ENCODE data around the gene IVNS1ABP. TPM values are rescaled to one million over a fixed set of nuclear protein-coding genes. Genes with fewer than 3 reads are reported as not detected.

IVNS1ABP gene
- total RNA-seq, 1 experiment from 2014 or later = 57.9 TPM

GRCh38 chr1:185263292-185263691, 53.8 kb downstream of the IVNS1ABP start:
- intact Hi-C loops (cut with micrococcal nuclease) = no loop called here

More at GRCh38 chr1:185263292-185263691, 53.8 kb downstream of the IVNS1ABP start:
- Histone ChIP-seq H3K27me3 (ENCODE audit: insufficient read depth, low read length) (no peaks in the 10 kb centered on the region), H3K79me2 (ENCODE audit: insufficient read depth, low read length) (no peaks in the 10 kb centered on the region), H3K9me2 (ENCODE audit: insufficient read depth) (no peaks in the 10 kb centered on the region), H3K4me3 (replicated peaks in 1 of 2; ENCODE audit: low read depth in 1 of 2, low read length in 2 of 2) (no peak overlapping the region), H3K9me3 (ENCODE audit: control insufficient read depth in 1 of 2, insufficient read depth in 1 of 2, low read depth in 1 of 2, low read length in 2 of 2) (no peaks in the 10 kb centered on the region), H4K20me1 (ENCODE audit: insufficient read depth) (no peaks in the 10 kb centered on the region), H3K4me2 (ENCODE audit: low read length) (no peak overlapping the region), H3K9ac (ENCODE audit: low read length) (no peak overlapping the region), H3K36me3 (ENCODE audit: control insufficient read depth in 1 of 2, insufficient read depth in 2 of 2, low read length in 2 of 2) (no peaks in the 10 kb centered on the region), H2AFZ (ENCODE audit: low read depth, low read length, poor library complexity, severe bottlenecking) (no peak overlapping the region), H3K27ac (ENCODE audit: low read depth, low read length) (no peak overlapping the region), H3K4me1 (ENCODE audit: control insufficient read depth in 1 of 2, insufficient read depth in 2 of 2, low read length in 2 of 2) (peaks cover 1% of the 10 kb centered on the region in 2 experiments; a peak in 2 of 4 replicates)
- ChIA-PET RAD21 (ENCODE audit: low non-redundant PET in 1 of 2, low total read pairs in 2 of 2, uncharacterized antibody in 2 of 2, unreplicated experiment in 2 of 2) (interaction anchor here in 1 of 2 experiments (0.7 kb wide), 1 partner anchor 101 kb away, joined by 5 read pairs; no protein-coding TSS in a partner anchor), POLR2A (no interaction called here), CTCF (no interaction called here)
- no TSS peak for BruUV-seq (replicated peaks)
- ATAC-seq (no peak), DNase-seq (ENCODE audit: low read depth, low spot score) (no peak)
- no peak for TF ChIP-seq CEBPB (IDR thresholded peaks at IDR 0.05; ENCODE audit: low read depth)
- no peak for TF ChIP-seq ATF3 (IDR thresholded peaks at IDR 0.05)
- TF ChIP-seq SRF (IDR thresholded peaks at IDR 0.05; ENCODE audit: low read depth) = no peak
- TF ChIP-seq ZFX (IDR thresholded peaks at IDR 0.05) = no peak
- no peak for TF ChIP-seq ELF1 (IDR thresholded peaks at IDR 0.05; ENCODE audit: borderline replicate concordance, low read depth)
- TF ChIP-seq SIN3A (IDR thresholded peaks at IDR 0.05; ENCODE audit: low read depth) = no peak
- no peak for TF ChIP-seq YY1 (IDR thresholded peaks at IDR 0.05; ENCODE audit: extremely low read depth, insufficient replicate concordance, low read depth, low read length)
- TF ChIP-seq RAD21 (IDR thresholded peaks at IDR 0.05; ENCODE audit: low read depth) = no peak
- TF ChIP-seq ZNF274 (IDR thresholded peaks at IDR 0.05; ENCODE audit: low read depth, low read length) = no peak
- TF ChIP-seq MAX (IDR thresholded peaks at IDR 0.05) = no peak
- no peak for TF ChIP-seq ZBTB33 (IDR thresholded peaks at IDR 0.05; ENCODE audit: extremely low read depth, insufficient replicate concordance, low read length)
- TF ChIP-seq SP1 (IDR thresholded peaks at IDR 0.05; ENCODE audit: low read depth) = no peak
- TF ChIP-seq POLR2AphosphoS5 (IDR thresholded peaks at IDR 0.05; ENCODE audit: low read depth, low read length) = no peak
- TF ChIP-seq CTCF (IDR thresholded peaks at IDR 0.05 in 2 of 3, conservative IDR thresholded peaks at IDR 0.05 in 1 of 3; ENCODE audit: borderline replicate concordance in 1 of 3, insufficient read depth in 1 of 3, low read depth in 2 of 3, low read length in 2 of 3) = no peak
- no peak for TF ChIP-seq EZH2 (IDR thresholded peaks at IDR 0.05)
- TF ChIP-seq POLR2A (IDR thresholded peaks at IDR 0.05; ENCODE audit: borderline replicate concordance, extremely low read depth, insufficient read depth, insufficient read length) = no peak
- TF ChIP-seq FOSL1 (IDR thresholded peaks at IDR 0.05; ENCODE audit: low read depth) = no peak

Data from HCT116 (cell line).